Effector memory CD4-positive, alpha-beta T cell (primary cell): ENCODE data around the gene PKNOX2.

ENCODE experiments used
- DNase-seq, 3 donors: peaks; one replicate each; pipeline ENCODE4 v3.0.0-alpha.2; 2020
- H3K27ac ChIP-seq: 2 replicates; pipeline ENCODE4 v1.7.0; 2013; ENCODE audit warnings: mild to moderate bottlenecking, low read length, moderate library complexity; ENCODE audit not compliant: insufficient read depth, poor library complexity, severe bottlenecking
- H3K27me3 ChIP-seq: replicated peaks from 2 replicates; pipeline ENCODE4 v1.7.0; 2013; ENCODE audit warnings: mild to moderate bottlenecking, low read length; ENCODE audit not compliant: insufficient read depth, control insufficient read depth, poor library complexity, severe bottlenecking
- H3K36me3 ChIP-seq: 2 replicates; pipeline ENCODE4 v1.7.0; 2013; ENCODE audit warnings: mild to moderate bottlenecking, low read length, moderate library complexity; ENCODE audit not compliant: control insufficient read depth, insufficient read depth
- H3K4me1 ChIP-seq: 2 replicates; pipeline ENCODE4 v1.7.0; 2013; ENCODE audit warnings: low read length, mild to moderate bottlenecking; ENCODE audit not compliant: control insufficient read depth, insufficient read depth, poor library complexity, severe bottlenecking
- H3K4me3 ChIP-seq: 2 replicates; pipeline ENCODE4 v1.7.0; 2013; ENCODE audit warnings: low read length, low read depth, mild to moderate bottlenecking; ENCODE audit not compliant: insufficient read depth, poor library complexity, severe bottlenecking
- H3K9me3 ChIP-seq: 2 replicates; pipeline ENCODE4 v1.7.0; 2013; ENCODE audit warnings: mild to moderate bottlenecking, low read length, moderate library complexity; ENCODE audit not compliant: control insufficient read depth

Gene PKNOX2

GRCh38 chr11:125451400-125452124, 287.0 kb downstream of the PKNOX2 start:
- DNase-seq: no peak
- H3K36me3 ChIP-seq: no peaks in the 10 kb centered on the region
- H3K27ac ChIP-seq: no peak overlapping the region

GRCh38 chr11:125452125-125452470, 287.5 kb downstream of the PKNOX2 start:
- no peaks in the 10 kb centered on the region for H3K9me3 ChIP-seq
- DNase-seq: no peak
- H3K4me1 ChIP-seq: no peaks in the 10 kb centered on the region
- no peak overlapping the region for H3K4me3 ChIP-seq
- no peaks in the 10 kb centered on the region for H3K27me3 ChIP-seq
- no peak overlapping the region for H3K27ac ChIP-seq
- H3K36me3 ChIP-seq: no peaks in the 10 kb centered on the region

More at GRCh38 chr11:125451400-125452124, 287.0 kb downstream of the PKNOX2 start:
- H3K4me3 ChIP-seq: no peak overlapping the region
- H3K9me3 ChIP-seq: no peaks in the 10 kb centered on the region
- H3K4me1 ChIP-seq: no peaks in the 10 kb centered on the region
- H3K27me3 ChIP-seq: no peaks in the 10 kb centered on the region

DNA sequence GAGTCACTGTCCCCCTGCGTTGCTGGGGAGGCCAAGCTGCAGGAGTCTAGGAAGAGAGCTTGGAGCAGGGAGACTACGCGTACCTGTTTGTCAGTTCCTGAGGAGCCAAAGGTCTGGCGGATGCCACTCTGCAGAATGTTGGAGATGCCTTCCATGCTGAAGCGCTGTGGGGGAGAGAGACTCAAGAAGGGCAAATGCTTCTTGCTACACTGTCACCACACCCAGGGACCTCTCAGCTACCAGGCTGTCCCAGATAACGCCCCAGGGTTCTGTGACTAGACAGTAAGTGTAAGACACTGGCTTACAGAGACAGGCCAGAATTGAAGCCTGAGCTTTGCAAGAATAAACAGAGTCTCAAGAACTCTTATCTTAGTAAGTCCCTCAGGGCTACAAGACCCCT, 289.5 kb downstream of the PKNOX2 start:
- Histone ChIP-seq H3K27me3 (no peaks in the 10 kb centered on the region), H3K4me3 (no peak overlapping the region), H3K36me3 (no peaks in the 10 kb centered on the region), H3K27ac (no peak overlapping the region), H3K9me3 (no peaks in the 10 kb centered on the region), H3K4me1 (no peaks in the 10 kb centered on the region)
- no peak for DNase-seq

- Histone ChIP-seq H3K27me3 (no peaks in the 10 kb centered on the region), H3K4me3 (no peak overlapping the region), H3K27ac (no peak overlapping the region), H3K36me3 (no peaks in the 10 kb centered on the region), H3K9me3 (no peaks in the 10 kb centered on the region), H3K4me1 (no peaks in the 10 kb centered on the region)
- DNase-seq: no peak
Observed at GRCh38 chr11:125455851-125456250, 291.3 kb downstream of the PKNOX2 start.

DNA sequence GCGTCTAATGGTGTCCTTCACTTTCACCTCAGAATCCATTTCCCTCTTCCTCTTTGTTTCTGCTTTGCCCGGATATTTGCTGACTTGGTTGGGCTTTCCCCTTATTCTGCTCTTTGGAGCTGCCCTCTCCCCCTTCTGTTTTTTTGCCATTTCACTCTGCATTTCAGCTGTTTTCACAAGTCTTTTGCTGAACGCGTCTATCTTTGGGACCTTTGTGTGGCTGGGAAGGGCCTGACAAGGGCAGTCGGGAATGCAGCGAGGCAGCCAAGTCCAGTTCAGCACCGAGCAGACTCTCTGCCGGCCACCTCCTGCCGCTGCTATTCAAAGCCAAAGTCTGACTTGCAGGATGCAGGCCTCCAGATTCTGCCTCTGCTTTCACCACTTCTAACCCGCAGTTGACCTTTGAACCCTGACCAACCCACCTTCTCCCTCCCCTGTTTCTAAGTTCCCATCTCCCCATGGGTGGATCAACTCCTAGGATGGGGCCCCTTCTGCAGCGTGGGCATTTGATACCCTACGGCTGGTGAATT, 293.3 kb downstream of the PKNOX2 start:
- Histone ChIP-seq H3K4me3 (no peak overlapping the region), H3K27ac (no peak overlapping the region), H3K36me3 (no peaks in the 10 kb centered on the region), H3K4me1 (no peaks in the 10 kb centered on the region), H3K27me3 (no peaks in the 10 kb centered on the region), H3K9me3 (no peaks in the 10 kb centered on the region)
- DNase-seq: no peak

DNA sequence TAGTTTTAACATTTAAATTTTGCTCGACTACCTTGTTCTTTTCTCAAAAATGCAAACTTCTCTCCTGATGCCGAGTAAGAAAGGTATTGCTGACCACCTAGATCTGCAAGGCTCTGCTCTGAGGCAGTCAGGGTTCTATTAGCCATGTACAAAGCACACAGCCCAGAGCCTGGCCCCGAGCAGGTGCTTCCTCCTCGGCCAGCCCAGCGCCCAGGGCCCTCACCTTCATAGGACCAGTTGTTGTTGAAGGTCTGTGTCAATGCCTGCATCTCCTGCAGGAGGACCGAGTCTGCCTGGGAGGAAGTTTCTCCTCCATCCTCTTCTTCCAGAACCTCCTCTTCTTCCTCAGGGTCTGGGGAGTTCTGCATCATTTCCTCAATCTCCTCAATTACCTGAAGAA, 295.7 kb downstream of the PKNOX2 start:
- Histone ChIP-seq H3K4me1 (no peaks in the 10 kb centered on the region), H3K27me3 (peaks cover 8% of the 10 kb centered on the region), H3K27ac (no peak overlapping the region), H3K9me3 (no peaks in the 10 kb centered on the region), H3K4me3 (no peak overlapping the region), H3K36me3 (no peaks in the 10 kb centered on the region)
- no peak for DNase-seq

- Histone ChIP-seq H3K4me1 (no peaks in the 10 kb centered on the region), H3K4me3 (no peak overlapping the region), H3K27me3 (peaks cover 8% of the 10 kb centered on the region), H3K9me3 (no peaks in the 10 kb centered on the region), H3K27ac (no peak overlapping the region), H3K36me3 (no peaks in the 10 kb centered on the region)
- DNase-seq: no peak
Observed at GRCh38 chr11:125463590-125464269, 299.2 kb downstream of the PKNOX2 start.

GRCh38 chr11:125464270-125464662, 299.7 kb downstream of the PKNOX2 start:
- H3K9me3 ChIP-seq: no peaks in the 10 kb centered on the region
- H3K27me3 ChIP-seq: peaks cover 8% of the 10 kb centered on the region
- H3K27ac ChIP-seq: no peak overlapping the region
- no peaks in the 10 kb centered on the region for H3K4me1 ChIP-seq
- no peak for DNase-seq
- no peaks in the 10 kb centered on the region for H3K36me3 ChIP-seq
- no peak overlapping the region for H3K4me3 ChIP-seq

DNA sequence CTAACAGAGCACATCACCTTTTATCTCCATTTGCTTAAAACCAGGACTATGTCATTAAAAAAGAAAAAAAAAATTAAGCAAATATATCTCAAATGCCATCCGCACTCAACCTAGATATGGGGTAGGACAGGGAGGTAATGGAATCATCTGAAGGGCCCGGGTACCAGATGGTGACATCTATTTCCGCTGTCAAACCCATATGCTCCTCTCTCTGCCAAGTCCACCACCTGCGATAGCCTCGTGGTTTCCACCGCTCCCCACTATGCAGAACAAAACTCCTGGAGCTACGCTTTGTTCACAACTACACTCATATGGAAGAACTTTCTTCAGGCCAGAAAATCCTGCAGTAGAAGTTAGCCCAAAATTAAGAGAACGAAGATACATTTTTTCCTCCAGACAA, 300.1 kb downstream of the PKNOX2 start:
- no peak for DNase-seq
- Histone ChIP-seq H3K4me1 (no peaks in the 10 kb centered on the region), H3K4me3 (no peak overlapping the region), H3K27me3 (peaks cover 8% of the 10 kb centered on the region), H3K9me3 (no peaks in the 10 kb centered on the region), H3K27ac (no peak overlapping the region), H3K36me3 (no peaks in the 10 kb centered on the region)

- no peak for DNase-seq
- Histone ChIP-seq H3K36me3 (no peaks in the 10 kb centered on the region), H3K4me3 (no peak overlapping the region), H3K27ac (no peak overlapping the region), H3K9me3 (no peaks in the 10 kb centered on the region), H3K27me3 (peaks cover 8% of the 10 kb centered on the region), H3K4me1 (no peaks in the 10 kb centered on the region)
Observed at GRCh38 chr11:125465255-125465654, 300.7 kb downstream of the PKNOX2 start.
